Mesendoderm (in vitro differentiated cells): ENCODE data around the gene KIAA2012.
A peak's percentile ranks its signal among the peaks of the same experiment; 100 is the strongest.
"Not testable (repeated sequence)": the region's sequence is repeated elsewhere in the genome, so short reads cannot be mapped to it uniquely, and the experiment has no call there.

ENCODE experiments used
- DNase-seq: peaks from one replicate; pipeline ENCODE4 v3.0.0; 2013
- H2AK5ac ChIP-seq: 2 replicates; pipeline ENCODE4 v1.6.1; 2013; ENCODE audit warnings: low read length, inconsistent platforms
- H2BK120ac ChIP-seq: 2 replicates; pipeline ENCODE4 v1.6.1; 2013; ENCODE audit warnings: low read depth, mild to moderate bottlenecking, low read length, moderate library complexity, mixed read lengths
- H2BK15ac ChIP-seq: replicated peaks from 2 replicates; pipeline ENCODE4 v1.6.1; 2013; ENCODE audit warnings: low read depth, mild to moderate bottlenecking, moderate library complexity
- H2BK5ac ChIP-seq: 2 replicates; pipeline ENCODE4 v1.6.1; 2013; ENCODE audit warnings: low read length, inconsistent platforms
- H3K18ac ChIP-seq: 2 replicates; pipeline ENCODE4 v1.6.1; 2013; ENCODE audit warnings: mild to moderate bottlenecking, low read length, mixed read lengths
- H3K23ac ChIP-seq: one replicate; pipeline ENCODE4 v1.6.1; 2013; ENCODE audit warnings: low read length
- H3K27ac ChIP-seq: 2 replicates; pipeline ENCODE4 v1.5.1; 2013; ENCODE audit warnings: low read depth, mild to moderate bottlenecking, inconsistent platforms, low read length, moderate library complexity
- H3K27me3 ChIP-seq: 2 replicates; pipeline ENCODE4 v1.6.1; 2013; ENCODE audit warnings: low read length, control low read depth, mild to moderate bottlenecking, inconsistent platforms; ENCODE audit not compliant: insufficient read depth, poor library complexity
- H3K36me3 ChIP-seq: 2 replicates; pipeline ENCODE4 v1.6.1; 2013; ENCODE audit warnings: low read length, inconsistent platforms; ENCODE audit not compliant: control insufficient read depth, insufficient read depth
- H3K4ac ChIP-seq: one replicate; pipeline ENCODE4 v1.6.1; 2013; ENCODE audit warnings: low read depth, mild to moderate bottlenecking, low read length, moderate library complexity
- H3K4me1 ChIP-seq: 2 replicates; pipeline ENCODE4 v1.6.1; 2013; ENCODE audit warnings: low read depth, low read length, inconsistent platforms; ENCODE audit not compliant: control insufficient read depth
- H3K4me2 ChIP-seq: 2 replicates; pipeline ENCODE4 v1.6.1; 2013; ENCODE audit warnings: low read length
- H3K4me3 ChIP-seq: 2 replicates; pipeline ENCODE4 v1.5.1; 2013; ENCODE audit warnings: mild to moderate bottlenecking, low read length
- H3K56ac ChIP-seq: one replicate; pipeline ENCODE4 v1.6.1; 2013; ENCODE audit warnings: low read length
- H3K79me1 ChIP-seq: 2 replicates; pipeline ENCODE4 v1.6.1; 2013; ENCODE audit warnings: low read length, inconsistent platforms
- H3K79me2 ChIP-seq: 2 replicates; pipeline ENCODE4 v1.6.1; 2013; ENCODE audit warnings: mild to moderate bottlenecking, low read length; ENCODE audit not compliant: control insufficient read depth, insufficient read depth
- H3K9ac ChIP-seq: 2 replicates; pipeline ENCODE4 v1.6.1; 2013; ENCODE audit warnings: low read length, inconsistent platforms
- H4K5ac ChIP-seq: one replicate; pipeline ENCODE4 v1.6.1; 2013; ENCODE audit warnings: low read length
- H4K8ac ChIP-seq: one replicate; pipeline ENCODE4 v1.6.1; 2013; ENCODE audit warnings: low read depth, mild to moderate bottlenecking, control low read depth, low read length, moderate library complexity
- WGBS: extraction: QIAGEN DNeasy Blood & Tissue Kit; methylation state at CpG from one replicate; pipeline ENCODE4 v1.1.7; 2013; ENCODE audit warnings: low lambda C conversion rate, missing lambda C conversion rate; ENCODE audit not compliant: insufficient coverage; ENCODE audit errors: extremely low coverage; 5-methylcytosine and 5-hydroxymethylcytosine counted together

Gene KIAA2012

DNA sequence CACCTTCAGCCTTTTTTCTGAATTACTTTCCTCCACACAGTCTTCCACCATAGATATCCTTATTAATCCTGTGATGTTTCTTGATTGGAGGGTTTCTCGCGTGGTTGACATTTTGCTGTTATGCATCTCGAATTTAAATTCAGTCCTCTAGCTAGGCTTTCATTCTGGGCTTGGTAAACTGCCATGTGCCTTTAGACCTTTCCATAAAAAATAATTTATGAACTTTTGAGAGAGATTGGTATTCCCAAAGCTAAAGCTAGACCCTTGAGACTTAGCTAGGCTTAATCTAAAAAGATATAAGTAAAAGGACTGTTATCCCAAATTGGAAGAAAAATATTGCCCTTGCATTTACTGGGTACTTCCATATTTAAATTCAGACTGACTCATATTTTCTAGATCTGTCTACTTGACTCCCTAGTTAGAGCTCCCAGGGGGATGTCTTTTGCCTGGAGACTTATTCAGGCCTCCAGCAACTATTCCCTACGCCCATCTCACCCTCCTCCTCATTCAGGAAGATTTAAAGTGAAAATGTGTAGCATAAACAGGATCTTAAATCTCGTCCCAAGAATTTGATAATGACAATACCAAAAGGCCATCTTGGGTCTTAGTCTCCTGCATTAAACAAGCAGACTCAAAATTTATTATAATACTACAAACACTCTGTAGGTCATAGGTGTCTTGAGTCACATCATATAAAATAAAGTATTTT lies 60.3 kb downstream of the KIAA2012 start:
- Histone ChIP-seq H3K79me2 (no peaks in the 10 kb centered on the region), H3K4ac (no peak overlapping the region), H2AK5ac (no peak overlapping the region), H3K4me1 (no peaks in the 10 kb centered on the region), H2BK120ac (no peak overlapping the region), H4K5ac (no peak overlapping the region), H2BK5ac (no peak overlapping the region), H3K27me3 (no peaks in the 10 kb centered on the region), H3K56ac (no peak overlapping the region), H3K4me3 (no peak overlapping the region), H3K9ac (no peak overlapping the region), H3K36me3 (no peaks in the 10 kb centered on the region), H2BK15ac (no peak overlapping the region), H3K27ac (no peak overlapping the region), H3K23ac (no peak overlapping the region), H3K18ac (no peak overlapping the region), H3K4me2 (no peak overlapping the region), H4K8ac (no peak overlapping the region), H3K79me1 (no peaks in the 10 kb centered on the region)
- no peak for DNase-seq
- no CpG with 5 or more reads among the region's 5 CpGs for WGBS

DNA sequence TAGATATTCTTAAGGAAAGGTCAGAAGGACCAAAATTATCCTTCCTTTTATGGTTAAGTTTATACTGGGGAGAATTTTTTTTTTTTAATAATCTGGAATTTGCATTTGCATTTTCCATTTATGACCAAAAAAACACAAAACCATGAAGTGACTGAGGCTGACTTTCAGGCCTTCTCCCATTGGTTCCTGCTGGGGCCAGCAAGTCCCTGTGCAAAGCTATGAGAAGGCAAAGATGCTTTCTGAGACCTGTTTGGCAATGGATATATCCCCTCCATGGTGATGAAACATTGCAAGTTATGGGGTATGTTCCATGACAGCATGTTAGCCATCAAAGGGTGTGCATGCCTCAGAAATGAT lies 60.8 kb downstream of the KIAA2012 start:
- Histone ChIP-seq H3K27me3 (no peaks in the 10 kb centered on the region), H2BK5ac (no peak overlapping the region), H4K8ac (no peak overlapping the region), H3K9ac (no peak overlapping the region), H3K4me1 (no peaks in the 10 kb centered on the region), H2AK5ac (no peak overlapping the region), H3K56ac (no peak overlapping the region), H3K79me2 (no peaks in the 10 kb centered on the region), H3K27ac (no peak overlapping the region), H4K5ac (no peak overlapping the region), H3K4me3 (no peak overlapping the region), H2BK120ac (no peak overlapping the region), H3K4me2 (no peak overlapping the region), H3K36me3 (no peaks in the 10 kb centered on the region), H3K18ac (peak overlapping the region; percentile 14), H2BK15ac (no peak overlapping the region), H3K23ac (no peak overlapping the region), H3K79me1 (no peaks in the 10 kb centered on the region), H3K4ac (no peak overlapping the region)
- no peak for DNase-seq

DNA sequence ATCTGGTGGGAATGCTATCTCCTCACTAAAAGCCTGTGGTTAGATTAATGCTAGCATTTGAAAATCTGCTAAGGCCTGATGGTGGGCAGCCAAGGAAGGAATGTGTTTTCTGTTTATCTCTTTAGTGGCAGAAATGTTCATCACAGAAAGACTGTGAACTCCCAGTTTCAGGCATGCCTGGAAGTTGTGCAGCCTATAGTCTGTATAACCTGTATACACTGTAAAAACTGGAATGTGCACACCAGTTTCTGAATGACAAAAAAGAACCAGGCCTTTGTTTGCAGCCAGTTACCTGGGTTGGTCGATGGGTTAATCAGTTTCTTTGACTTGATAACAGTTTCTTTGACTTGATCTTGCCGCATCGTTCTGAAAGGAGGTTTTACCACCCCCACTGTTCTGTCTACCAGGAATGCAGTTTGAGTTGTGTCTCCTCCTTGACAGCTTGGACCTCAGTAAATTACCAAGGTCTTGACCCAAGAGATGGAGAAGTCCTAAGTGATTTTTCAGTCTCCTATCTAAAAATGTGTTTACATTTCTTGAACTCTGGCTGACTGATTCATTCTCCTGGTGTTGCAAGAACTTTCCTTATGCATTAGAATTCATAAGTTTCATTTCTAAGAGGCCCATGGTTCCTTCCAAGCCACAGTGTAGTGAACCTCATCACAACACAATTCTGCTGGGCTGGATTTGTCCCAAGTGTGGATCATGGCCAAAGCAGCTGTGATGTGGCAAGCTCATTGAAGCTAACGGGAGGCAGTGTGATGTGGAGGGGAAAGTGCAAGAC lies 62.2 kb downstream of the KIAA2012 start:
- no peak overlapping the region for H3K56ac ChIP-seq
- no peak overlapping the region for H2AK5ac ChIP-seq
- H3K4me1 ChIP-seq = no peaks in the 10 kb centered on the region
- no peaks in the 10 kb centered on the region for H3K79me1 ChIP-seq
- H3K27ac ChIP-seq = peak overlapping the region; percentile 38
- no peak overlapping the region for H4K8ac ChIP-seq
- no CpG with 5 or more reads among the region's 4 CpGs for WGBS
- H3K4me2 ChIP-seq = no peak overlapping the region
- H3K4ac ChIP-seq = no peak overlapping the region
- H3K79me2 ChIP-seq = no peaks in the 10 kb centered on the region
- no peaks in the 10 kb centered on the region for H3K27me3 ChIP-seq
- DNase-seq = peak; percentile 40
- H3K4me3 ChIP-seq = no peak overlapping the region
- H3K18ac ChIP-seq = no peak overlapping the region
- no peak overlapping the region for H3K9ac ChIP-seq
- no peak overlapping the region for H4K5ac ChIP-seq
- H2BK5ac ChIP-seq = no peak overlapping the region
- no peak overlapping the region for H2BK120ac ChIP-seq
- H3K23ac ChIP-seq = no peak overlapping the region
- H3K36me3 ChIP-seq = no peaks in the 10 kb centered on the region
- H2BK15ac ChIP-seq = no peak overlapping the region

DNA sequence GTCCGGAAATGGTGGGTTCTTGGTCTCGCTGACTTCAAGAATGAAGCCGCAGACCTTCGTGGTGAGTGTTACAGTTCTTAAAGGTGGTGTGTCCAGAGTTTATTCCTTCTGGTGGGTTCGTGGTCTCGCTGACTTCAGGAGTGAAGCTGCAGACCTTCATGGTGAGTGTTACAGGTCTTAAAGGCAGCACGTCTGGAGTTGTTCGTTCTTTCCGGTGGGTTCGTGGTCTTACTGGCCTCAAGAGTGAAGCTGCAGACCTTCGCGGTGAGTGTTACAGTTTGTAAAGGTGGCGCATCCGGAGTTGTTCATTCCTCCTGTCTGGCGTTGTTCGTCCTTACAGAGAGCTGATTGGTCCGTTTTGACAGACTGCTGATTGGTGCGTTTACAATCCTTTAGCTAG lies 63.0 kb downstream of the KIAA2012 start:
- not testable (repeated sequence) for H3K9ac ChIP-seq, H3K36me3 ChIP-seq, H3K56ac ChIP-seq, H3K4me3 ChIP-seq, DNase-seq, H4K8ac ChIP-seq, H3K23ac ChIP-seq, H3K27ac ChIP-seq, H2AK5ac ChIP-seq, H2BK15ac ChIP-seq, H3K27me3 ChIP-seq, H3K4ac ChIP-seq, H3K4me2 ChIP-seq, H2BK120ac ChIP-seq, H4K5ac ChIP-seq, H3K4me1 ChIP-seq, H3K79me2 ChIP-seq, H3K79me1 ChIP-seq, H3K18ac ChIP-seq, H2BK5ac ChIP-seq
- no CpG with 5 or more reads among the region's 18 CpGs for WGBS

DNA sequence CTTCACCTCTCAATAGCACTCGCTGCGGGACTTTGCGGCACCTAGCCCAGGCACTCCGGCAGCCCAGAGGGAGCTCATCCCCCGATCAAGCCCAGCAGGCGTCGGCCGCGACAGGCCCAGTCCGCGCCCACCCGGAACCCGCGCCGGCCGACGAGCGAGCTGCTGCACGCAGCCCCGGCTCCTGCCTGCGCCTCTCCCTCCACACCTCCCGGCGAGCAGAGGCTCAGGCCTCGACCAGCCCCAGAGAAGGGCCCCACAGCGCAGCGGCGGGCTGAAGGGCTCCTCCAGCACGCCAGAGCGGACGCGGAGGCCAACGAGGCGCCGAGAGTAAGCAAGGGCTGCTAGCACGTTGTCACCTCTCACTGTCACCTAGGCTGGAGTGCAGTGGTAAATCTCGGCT lies 63.5 kb downstream of the KIAA2012 start:
- no peak overlapping the region for H3K4me3 ChIP-seq
- no peak for DNase-seq
- H3K27ac ChIP-seq = no peak overlapping the region
- H2BK120ac ChIP-seq = no peak overlapping the region
- H3K36me3 ChIP-seq = no peaks in the 10 kb centered on the region
- no peak overlapping the region for H3K56ac ChIP-seq
- H3K4ac ChIP-seq = no peak overlapping the region
- H2AK5ac ChIP-seq = no peak overlapping the region
- H3K18ac ChIP-seq = no peak overlapping the region
- H3K4me1 ChIP-seq = peaks cover 9% of the 10 kb centered on the region
- no peak overlapping the region for H3K23ac ChIP-seq
- H3K27me3 ChIP-seq = no peaks in the 10 kb centered on the region
- no peak overlapping the region for H4K5ac ChIP-seq
- H2BK5ac ChIP-seq = no peak overlapping the region
- no CpG with 5 or more reads among the region's 36 CpGs for WGBS
- H4K8ac ChIP-seq = no peak overlapping the region
- no peak overlapping the region for H3K4me2 ChIP-seq
- H3K79me2 ChIP-seq = no peaks in the 10 kb centered on the region
- no peak overlapping the region for H3K9ac ChIP-seq
- no peaks in the 10 kb centered on the region for H3K79me1 ChIP-seq
- no peak overlapping the region for H2BK15ac ChIP-seq
